HL-60 (cell line): ENCODE measurements around the gene TMPRSS6.

Experiments
- DNase-seq, 2 experiments: peaks; one replicate each; pipeline ENCODE4 v3.0.0-alpha.2; 2010 to 2020; ENCODE audit warnings: low read depth in 1 of 2, low spot score in 1 of 2
- H3K27ac ChIP-seq: fragments of 250-450 bp; sonication (Bioruptor Pico); replicated peaks from 2 replicates; pipeline ENCODE4 v1.5.1; 2020; ENCODE audit warnings: mild to moderate bottlenecking, moderate library complexity
- H3K27me3 ChIP-seq: fragments of 250-450 bp; sonication (Bioruptor Pico); 2 replicates; pipeline ENCODE4 v1.5.1; 2021; ENCODE audit warnings: mild to moderate bottlenecking, moderate library complexity; ENCODE audit not compliant: insufficient read depth, poor library complexity, severe bottlenecking
- H3K4me3 ChIP-seq: replicated peaks from 2 replicates; pipeline ENCODE4 v1.5.1; 2011; ENCODE audit warnings: mild to moderate bottlenecking, control low read depth, low read length; ENCODE audit not compliant: insufficient read depth
- GABPA ChIP-seq: IDR thresholded peaks from 2 replicates; pipeline ENCODE4 v1.6.1; 2012; ENCODE audit warnings: low read depth
- POLR2AphosphoS5 ChIP-seq: IDR thresholded peaks from 2 replicates; pipeline ENCODE4 v1.6.1; 2012; ENCODE audit warnings: low read depth
- SPI1 ChIP-seq: IDR thresholded peaks from 2 replicates; pipeline ENCODE4 v1.6.1; 2012; ENCODE audit warnings: low read depth, mild to moderate bottlenecking, borderline replicate concordance
- TF ChIP-seq, protein P1 (sequence below): IDR thresholded peaks from one replicate; pipeline ENCODE4 v1.5.1; 2011; ENCODE audit warnings: low read length, control low read depth, inconsistent platforms; ENCODE audit not compliant: insufficient read depth
- TF ChIP-seq, protein P2 (sequence below): IDR thresholded peaks from 2 replicates; pipeline ENCODE4 v1.6.1; 2012; ENCODE audit warnings: low read depth; ENCODE audit not compliant: insufficient replicate concordance

Gene TMPRSS6

DNA sequence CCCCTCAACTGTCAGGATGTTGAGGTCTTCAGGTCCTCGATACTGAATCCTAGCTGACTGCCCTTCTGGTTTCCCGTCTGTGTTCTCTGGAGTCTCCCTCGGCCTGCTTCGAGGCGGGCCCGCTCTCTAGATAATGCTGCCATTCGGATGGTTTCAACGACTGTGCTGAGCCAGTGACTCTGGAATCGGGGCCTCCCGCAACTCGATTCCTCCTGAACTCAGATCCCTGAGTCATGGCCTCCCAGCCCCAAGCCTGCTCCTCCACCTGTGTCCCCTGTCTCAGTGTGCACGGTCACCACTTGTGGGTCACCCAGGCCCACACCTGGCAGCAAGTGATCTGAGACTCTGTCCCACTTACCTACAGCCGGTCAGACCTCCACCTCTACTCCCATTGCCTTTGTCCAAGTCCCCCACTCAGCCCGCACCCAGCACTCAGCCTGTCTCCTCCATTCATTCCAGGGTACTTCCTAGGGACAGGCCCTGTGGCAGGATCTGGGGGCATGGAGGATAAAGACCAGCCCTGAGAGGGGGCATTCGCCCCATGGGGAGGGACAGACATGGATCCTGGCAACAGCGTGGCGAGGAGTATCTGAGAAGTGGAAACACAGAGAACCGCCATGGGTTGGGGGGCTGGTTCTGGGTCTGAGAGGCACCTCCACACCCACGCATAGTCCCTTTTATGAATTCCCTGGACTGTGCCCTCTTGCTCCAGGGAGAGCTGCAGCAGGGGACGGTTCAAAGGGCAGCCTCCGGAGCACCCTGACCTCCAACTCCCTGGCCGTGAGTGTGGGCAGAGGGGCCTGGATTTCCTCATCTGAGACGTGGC, 75.7 kb downstream of the TMPRSS6 start:
- Histone ChIP-seq H3K27ac (peak overlapping the region; percentile 47), H3K4me3 (no peak overlapping the region)
- TF ChIP-seq GABPA (no peak), SPI1 (no peak)

DNA sequence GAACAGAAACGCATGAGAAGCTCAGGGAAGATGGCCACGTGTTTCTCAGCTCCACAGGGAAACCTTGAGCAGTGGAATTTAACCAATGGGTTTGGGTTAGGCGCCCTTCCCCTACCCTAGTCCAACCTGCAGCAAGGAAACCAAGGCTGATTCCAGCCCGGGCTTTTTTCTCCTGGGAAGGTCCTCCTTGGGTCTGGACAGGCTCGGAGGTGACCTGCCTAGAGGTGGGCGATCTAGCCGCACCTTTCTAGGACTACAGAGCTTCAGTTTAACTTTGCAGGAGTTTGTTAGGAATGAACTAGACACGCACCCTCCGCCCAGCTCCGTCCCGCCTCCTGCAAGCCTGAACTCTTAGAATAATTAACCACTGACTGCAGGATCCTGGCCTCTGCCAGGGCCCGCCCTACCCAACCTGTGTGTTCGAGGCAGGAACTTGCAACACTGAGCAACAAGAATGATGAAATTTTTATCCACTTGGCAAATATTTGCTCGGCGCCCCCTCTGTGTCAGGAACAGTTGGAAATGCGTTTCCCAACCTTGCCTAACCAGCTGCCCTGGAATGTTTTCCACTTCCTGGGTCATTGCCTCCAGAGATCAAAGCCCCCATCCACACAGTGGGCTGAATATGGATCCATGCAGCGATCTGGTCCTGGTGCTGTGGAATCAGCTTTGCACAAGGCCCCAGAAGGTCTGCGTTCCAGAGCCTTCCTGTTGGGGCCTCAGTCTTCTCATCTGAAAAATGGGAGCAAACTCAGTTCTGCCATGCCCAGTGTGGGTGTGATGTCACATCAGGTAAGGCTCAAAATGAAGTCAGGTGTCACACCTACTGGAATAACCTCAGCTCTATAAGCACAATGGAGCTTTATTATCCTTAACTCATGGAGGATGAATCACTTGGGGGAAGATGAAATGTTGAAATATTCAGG, 76.7 kb downstream of the TMPRSS6 start:
- Histone ChIP-seq H3K4me3 (no peak overlapping the region), H3K27me3 (no peaks in the 10 kb centered on the region), H3K27ac (peak overlapping the region; percentile 47)
- TF ChIP-seq GABPA (0 out of 2 replicates have a peak, but pooled peaks have one; percentile 22), SPI1 (no peak), POLR2AphosphoS5 (0 out of 2 replicates have a peak, but pooled peaks have one; percentile 37)
- TF ChIP-seq, protein P1, sequence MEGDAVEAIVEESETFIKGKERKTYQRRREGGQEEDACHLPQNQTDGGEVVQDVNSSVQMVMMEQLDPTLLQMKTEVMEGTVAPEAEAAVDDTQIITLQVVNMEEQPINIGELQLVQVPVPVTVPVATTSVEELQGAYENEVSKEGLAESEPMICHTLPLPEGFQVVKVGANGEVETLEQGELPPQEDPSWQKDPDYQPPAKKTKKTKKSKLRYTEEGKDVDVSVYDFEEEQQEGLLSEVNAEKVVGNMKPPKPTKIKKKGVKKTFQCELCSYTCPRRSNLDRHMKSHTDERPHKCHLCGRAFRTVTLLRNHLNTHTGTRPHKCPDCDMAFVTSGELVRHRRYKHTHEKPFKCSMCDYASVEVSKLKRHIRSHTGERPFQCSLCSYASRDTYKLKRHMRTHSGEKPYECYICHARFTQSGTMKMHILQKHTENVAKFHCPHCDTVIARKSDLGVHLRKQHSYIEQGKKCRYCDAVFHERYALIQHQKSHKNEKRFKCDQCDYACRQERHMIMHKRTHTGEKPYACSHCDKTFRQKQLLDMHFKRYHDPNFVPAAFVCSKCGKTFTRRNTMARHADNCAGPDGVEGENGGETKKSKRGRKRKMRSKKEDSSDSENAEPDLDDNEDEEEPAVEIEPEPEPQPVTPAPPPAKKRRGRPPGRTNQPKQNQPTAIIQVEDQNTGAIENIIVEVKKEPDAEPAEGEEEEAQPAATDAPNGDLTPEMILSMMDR, result no peak
- DNase-seq, result peak; percentile 91 to 96

More for the DNA sequence above, 75.7 kb downstream of the TMPRSS6 start:
- H3K27me3 ChIP-seq, result no peaks in the 10 kb centered on the region
- no peak for DNase-seq

DNA sequence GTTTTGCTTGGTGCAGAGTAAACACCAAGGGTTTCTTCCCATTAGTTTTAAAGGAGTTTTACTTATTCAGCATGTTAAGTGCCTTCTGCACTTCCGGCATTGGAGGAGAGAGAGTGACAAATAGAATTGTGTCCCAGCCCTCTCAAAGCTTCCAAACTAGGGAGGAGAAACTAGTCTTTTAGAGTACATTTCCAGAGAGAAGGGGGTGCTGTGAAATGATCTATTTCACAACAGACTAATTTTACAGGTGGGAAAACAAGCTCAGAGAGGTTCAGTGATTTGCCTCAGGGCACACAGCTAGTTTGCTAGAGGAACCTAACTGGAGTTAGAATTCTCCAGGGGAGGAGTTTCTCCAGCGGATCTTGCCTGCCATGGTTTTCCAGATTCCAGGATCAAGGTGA, 77.4 kb downstream of the TMPRSS6 start:
- H3K27ac ChIP-seq, result peak overlapping the region; percentile 47
- TF ChIP-seq SPI1, result no peak
- TF ChIP-seq, protein P2, sequence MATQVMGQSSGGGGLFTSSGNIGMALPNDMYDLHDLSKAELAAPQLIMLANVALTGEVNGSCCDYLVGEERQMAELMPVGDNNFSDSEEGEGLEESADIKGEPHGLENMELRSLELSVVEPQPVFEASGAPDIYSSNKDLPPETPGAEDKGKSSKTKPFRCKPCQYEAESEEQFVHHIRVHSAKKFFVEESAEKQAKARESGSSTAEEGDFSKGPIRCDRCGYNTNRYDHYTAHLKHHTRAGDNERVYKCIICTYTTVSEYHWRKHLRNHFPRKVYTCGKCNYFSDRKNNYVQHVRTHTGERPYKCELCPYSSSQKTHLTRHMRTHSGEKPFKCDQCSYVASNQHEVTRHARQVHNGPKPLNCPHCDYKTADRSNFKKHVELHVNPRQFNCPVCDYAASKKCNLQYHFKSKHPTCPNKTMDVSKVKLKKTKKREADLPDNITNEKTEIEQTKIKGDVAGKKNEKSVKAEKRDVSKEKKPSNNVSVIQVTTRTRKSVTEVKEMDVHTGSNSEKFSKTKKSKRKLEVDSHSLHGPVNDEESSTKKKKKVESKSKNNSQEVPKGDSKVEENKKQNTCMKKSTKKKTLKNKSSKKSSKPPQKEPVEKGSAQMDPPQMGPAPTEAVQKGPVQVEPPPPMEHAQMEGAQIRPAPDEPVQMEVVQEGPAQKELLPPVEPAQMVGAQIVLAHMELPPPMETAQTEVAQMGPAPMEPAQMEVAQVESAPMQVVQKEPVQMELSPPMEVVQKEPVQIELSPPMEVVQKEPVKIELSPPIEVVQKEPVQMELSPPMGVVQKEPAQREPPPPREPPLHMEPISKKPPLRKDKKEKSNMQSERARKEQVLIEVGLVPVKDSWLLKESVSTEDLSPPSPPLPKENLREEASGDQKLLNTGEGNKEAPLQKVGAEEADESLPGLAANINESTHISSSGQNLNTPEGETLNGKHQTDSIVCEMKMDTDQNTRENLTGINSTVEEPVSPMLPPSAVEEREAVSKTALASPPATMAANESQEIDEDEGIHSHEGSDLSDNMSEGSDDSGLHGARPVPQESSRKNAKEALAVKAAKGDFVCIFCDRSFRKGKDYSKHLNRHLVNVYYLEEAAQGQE, result no peak
- no peak for TF ChIP-seq POLR2AphosphoS5
- TF ChIP-seq GABPA, result no peak
- TF ChIP-seq, protein P1, result no peak
- no peaks in the 10 kb centered on the region for H3K27me3 ChIP-seq
- DNase-seq, result no peak
- no peak overlapping the region for H3K4me3 ChIP-seq

DNA sequence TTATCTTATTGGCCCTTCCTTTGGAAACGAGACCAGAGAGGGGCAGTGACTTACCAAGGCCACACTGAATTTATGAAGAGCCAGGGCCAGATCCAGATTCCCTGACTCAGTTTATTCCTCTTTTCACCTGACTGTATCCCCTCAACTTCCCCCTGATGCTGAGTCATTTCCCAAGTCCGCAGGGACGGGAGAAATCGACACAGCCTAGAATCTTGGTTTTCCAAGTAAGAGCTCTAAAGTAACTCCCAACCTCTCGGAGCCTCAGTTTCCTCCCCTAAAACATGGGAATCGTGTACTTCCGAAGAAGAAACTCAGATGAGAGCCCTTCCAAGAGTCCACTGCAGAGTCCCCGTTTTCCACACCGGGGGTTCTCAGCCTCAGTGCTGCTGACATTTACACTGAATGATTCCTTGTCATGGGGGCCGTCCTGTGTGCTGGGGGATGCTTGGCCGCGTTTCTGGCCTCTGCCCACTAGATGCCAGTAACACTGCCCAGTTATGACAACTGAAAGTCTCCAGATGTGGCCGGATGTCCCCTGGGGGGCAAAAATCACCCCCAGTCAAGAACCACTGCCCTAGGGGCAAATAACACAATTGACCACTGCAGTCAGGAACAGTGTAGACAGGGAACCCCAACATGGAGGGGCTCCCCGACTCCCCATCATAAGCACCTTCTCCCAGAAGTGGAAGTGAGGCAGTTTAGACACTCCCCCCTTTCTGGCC, 78.8 kb downstream of the TMPRSS6 start:
- Histone ChIP-seq H3K27ac (no peak overlapping the region), H3K4me3 (no peak overlapping the region), H3K27me3 (no peaks in the 10 kb centered on the region)
- DNase-seq, result no peak
- TF ChIP-seq POLR2AphosphoS5 (no peak), SPI1 (no peak), GABPA (no peak)
- TF ChIP-seq, protein P2, result no peak
- TF ChIP-seq, protein P1, result no peak
